Measurements from ENCODE around the gene COX15.
A peak's percentile ranks its signal among the peaks of the same experiment; 100 is the strongest.

The COX15 gene

DNA sequence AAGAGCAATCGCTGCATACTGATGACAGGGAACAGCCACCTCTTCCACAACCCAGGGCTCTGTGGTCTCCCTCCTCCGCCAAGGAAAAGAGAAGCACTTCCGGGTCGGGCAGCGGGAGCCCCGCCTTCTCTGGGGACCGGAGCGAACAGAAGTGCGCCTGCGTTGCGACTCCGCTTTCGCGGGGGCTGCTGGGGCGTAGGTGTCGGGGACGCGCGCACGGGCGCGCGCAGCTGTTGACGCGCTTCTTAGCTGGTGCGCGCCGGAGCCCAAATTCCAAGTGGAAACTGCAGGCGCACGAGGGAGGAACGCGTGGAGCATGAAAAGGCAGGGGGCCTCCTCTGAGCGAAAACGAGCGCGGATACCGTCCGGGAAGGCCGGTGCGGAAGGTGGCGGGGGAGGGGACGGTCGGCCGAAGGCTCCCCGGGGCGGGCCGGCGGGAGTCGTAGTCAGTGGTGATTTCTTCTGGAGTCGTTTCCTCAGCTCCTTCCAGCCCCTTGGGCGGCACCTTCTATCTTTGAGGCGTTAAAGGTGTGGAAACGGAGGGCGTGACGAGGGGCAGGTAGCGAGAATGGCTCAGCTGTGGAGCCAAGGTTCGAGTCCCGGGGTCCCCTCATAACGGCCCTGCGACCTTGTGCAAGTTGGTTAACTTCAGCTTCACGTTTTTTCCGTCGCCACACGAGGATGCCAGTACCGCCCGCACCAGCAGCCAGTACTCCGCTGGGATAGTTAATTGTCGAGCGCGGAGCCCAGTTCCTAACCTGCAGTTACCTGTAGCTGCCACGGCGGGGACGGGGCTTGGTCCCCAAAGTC lies at the start of gene COX15, which contains the start of gene CUTC:
TSS of gene COX15 (minus strand) at position 95 of the 810 bp plus-strand sequence. CDS start at position 17, 78 bp downstream.
TSS of gene CUTC (plus strand) at position 202 of the 810 bp plus-strand sequence. CDS start at position 317, 115 bp downstream.
- H3K4me1 ChIP-seq (ENCODE audit: control insufficient read depth, insufficient read depth, low read length), result peaks cover 7% of the 10 kb centered on the region
- H3K9ac ChIP-seq (ENCODE audit: low read length in 2 of 2), result peak within 1 kb of the TSS; percentile 94 to 97
- peak within 1 kb of the TSS; percentile 85 to 100 for H3K4me3 ChIP-seq (ENCODE audit: low read length in 2 of 2)
- H3K9me3 ChIP-seq (ENCODE audit: control insufficient read depth in 2 of 2, low read length in 2 of 2), result no peaks in the 10 kb centered on the region
- no peaks in the 10 kb centered on the region for H3K27me3 ChIP-seq (ENCODE audit: control insufficient read depth in 1 of 2, insufficient read depth in 2 of 2, low read length in 2 of 2)
- H3K36me3 ChIP-seq (ENCODE audit: control insufficient read depth in 2 of 2, insufficient read depth in 2 of 2, low read length in 2 of 2), result peaks cover 0 to 2% of the 10 kb centered on the region in 2 donors
- peak within 1 kb of the TSS; percentile 86 for H3K27ac ChIP-seq (ENCODE audit: low read length)

DNA sequence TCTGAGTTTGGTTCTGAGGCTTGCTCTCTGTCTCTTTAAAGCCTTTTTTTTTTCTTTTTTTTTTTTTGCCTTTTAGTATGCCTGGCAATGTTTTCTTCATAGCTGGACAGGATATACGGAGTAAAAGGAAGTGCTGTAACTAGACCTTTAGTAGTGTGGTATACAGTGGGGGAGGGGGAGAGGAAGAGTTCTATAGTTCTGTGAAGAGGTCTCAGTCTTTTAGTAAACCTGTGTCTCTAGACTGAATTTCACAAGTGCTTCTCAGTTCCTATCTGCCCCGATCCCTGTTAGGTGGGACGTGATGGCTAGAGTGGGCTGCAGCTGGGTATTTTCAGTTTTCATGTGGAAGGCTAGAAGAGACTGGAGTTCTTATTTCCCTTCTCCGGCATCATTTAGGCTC lies 47.4 kb upstream of the COX15 start:
- Histone ChIP-seq H3K9ac (ENCODE audit: low read length in 2 of 2) (no peak overlapping the region), H3K4me3 (ENCODE audit: low read length in 2 of 2) (no peak overlapping the region)

DNA sequence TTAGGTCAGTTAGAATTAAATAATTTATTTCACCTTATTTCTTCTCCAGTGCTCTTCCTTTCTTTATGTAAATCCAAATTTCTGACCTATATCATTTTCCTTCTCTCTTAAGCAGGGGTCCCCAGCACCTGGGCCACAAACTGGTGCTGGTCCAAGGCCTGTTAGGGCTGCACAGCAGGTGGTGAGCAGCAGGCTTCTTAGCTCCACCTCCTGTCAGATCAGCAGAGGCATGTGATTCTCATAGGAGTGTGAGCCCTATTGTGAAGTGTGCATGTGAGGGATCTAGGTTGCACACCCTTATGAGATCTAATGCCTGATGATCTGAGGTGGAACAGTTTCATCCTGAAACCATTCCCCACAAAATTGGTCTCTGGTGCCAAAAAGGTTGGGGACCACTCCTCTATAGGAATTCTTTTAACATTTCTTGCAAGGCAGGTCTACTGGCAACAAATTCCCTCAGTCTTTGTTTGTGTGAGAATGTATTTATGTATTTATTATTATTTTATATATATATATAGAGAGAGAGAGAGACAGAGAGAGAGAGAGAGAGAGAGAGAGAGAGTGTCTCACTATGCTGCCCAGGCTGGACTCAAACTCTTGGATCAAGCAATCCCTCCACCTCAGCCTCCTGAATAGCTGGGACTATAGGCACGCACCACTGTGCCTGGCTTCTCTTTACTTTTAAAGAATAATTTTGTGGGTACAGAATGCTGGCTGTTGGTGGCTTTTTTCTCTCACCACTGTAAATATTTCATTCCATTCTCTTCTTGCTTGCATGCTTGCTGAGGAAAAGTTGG lies 46.2 kb upstream of the COX15 start:
- Histone ChIP-seq H3K27ac (ENCODE audit: low read length) (no peak overlapping the region), H3K4me3 (ENCODE audit: low read length in 2 of 2) (no peak overlapping the region)

More for the DNA sequence above, 47.4 kb upstream of the COX15 start:
- no peaks in the 10 kb centered on the region for H3K36me3 ChIP-seq (ENCODE audit: control insufficient read depth in 2 of 2, insufficient read depth in 2 of 2, low read length in 2 of 2)
- no peaks in the 10 kb centered on the region for H3K9me3 ChIP-seq (ENCODE audit: control insufficient read depth in 2 of 2, low read length in 2 of 2)
- H3K27me3 ChIP-seq (ENCODE audit: control insufficient read depth in 1 of 2, insufficient read depth in 2 of 2, low read length in 2 of 2), result no peaks in the 10 kb centered on the region
- H3K27ac ChIP-seq (ENCODE audit: low read length), result no peak overlapping the region
- H3K4me1 ChIP-seq (ENCODE audit: control insufficient read depth, insufficient read depth, low read length), result peaks cover 2% of the 10 kb centered on the region

GRCh38 chr10:99775850-99776249 lies 43.9 kb upstream of the COX15 start:
- H3K27me3 ChIP-seq (ENCODE audit: control insufficient read depth in 1 of 2, insufficient read depth in 2 of 2, low read length in 2 of 2), result no peaks in the 10 kb centered on the region
- H3K4me3 ChIP-seq (ENCODE audit: low read length in 2 of 2), result no peak overlapping the region
- H3K9ac ChIP-seq (ENCODE audit: low read length in 2 of 2), result no peak overlapping the region
- H3K4me1 ChIP-seq (ENCODE audit: control insufficient read depth, insufficient read depth, low read length), result no peaks in the 10 kb centered on the region
- H3K36me3 ChIP-seq (ENCODE audit: control insufficient read depth in 2 of 2, insufficient read depth in 2 of 2, low read length in 2 of 2), result no peaks in the 10 kb centered on the region
- no peak overlapping the region for H3K27ac ChIP-seq (ENCODE audit: low read length)
- H3K9me3 ChIP-seq (ENCODE audit: control insufficient read depth in 2 of 2, low read length in 2 of 2), result no peaks in the 10 kb centered on the region

More for the DNA sequence above, 46.2 kb upstream of the COX15 start:
- Histone ChIP-seq H3K9me3 (ENCODE audit: control insufficient read depth in 2 of 2, low read length in 2 of 2) (no peaks in the 10 kb centered on the region), H3K36me3 (ENCODE audit: control insufficient read depth in 2 of 2, insufficient read depth in 2 of 2, low read length in 2 of 2) (no peaks in the 10 kb centered on the region), H3K27me3 (ENCODE audit: control insufficient read depth in 1 of 2, insufficient read depth in 2 of 2, low read length in 2 of 2) (no peaks in the 10 kb centered on the region), H3K4me1 (ENCODE audit: control insufficient read depth, insufficient read depth, low read length) (no peaks in the 10 kb centered on the region), H3K9ac (ENCODE audit: low read length in 2 of 2) (no peak overlapping the region)

GRCh38 chr10:99770408-99771045 lies 38.6 kb upstream of the COX15 start:
- Histone ChIP-seq H3K9me3 (ENCODE audit: control insufficient read depth in 2 of 2, low read length in 2 of 2) (no peaks in the 10 kb centered on the region), H3K36me3 (ENCODE audit: control insufficient read depth in 2 of 2, insufficient read depth in 2 of 2, low read length in 2 of 2) (no peaks in the 10 kb centered on the region), H3K27ac (ENCODE audit: low read length) (no peak overlapping the region), H3K4me3 (ENCODE audit: low read length in 2 of 2) (no peak overlapping the region), H3K27me3 (ENCODE audit: control insufficient read depth in 1 of 2, insufficient read depth in 2 of 2, low read length in 2 of 2) (no peaks in the 10 kb centered on the region), H3K4me1 (ENCODE audit: control insufficient read depth, insufficient read depth, low read length) (no peaks in the 10 kb centered on the region), H3K9ac (ENCODE audit: low read length in 2 of 2) (no peak overlapping the region)

- H3K4me3 ChIP-seq (ENCODE audit: low read length in 2 of 2), result no peak overlapping the region
- no peaks in the 10 kb centered on the region for H3K9me3 ChIP-seq (ENCODE audit: control insufficient read depth in 2 of 2, low read length in 2 of 2)
- H3K27me3 ChIP-seq (ENCODE audit: control insufficient read depth in 1 of 2, insufficient read depth in 2 of 2, low read length in 2 of 2), result no peaks in the 10 kb centered on the region
- no peaks in the 10 kb centered on the region for H3K4me1 ChIP-seq (ENCODE audit: control insufficient read depth, insufficient read depth, low read length)
- H3K9ac ChIP-seq (ENCODE audit: low read length in 2 of 2), result no peak overlapping the region
- H3K36me3 ChIP-seq (ENCODE audit: control insufficient read depth in 2 of 2, insufficient read depth in 2 of 2, low read length in 2 of 2), result no peaks in the 10 kb centered on the region
- H3K27ac ChIP-seq (ENCODE audit: low read length), result no peak overlapping the region
Observed at GRCh38 chr10:99769706-99770105, 37.8 kb upstream of the COX15 start.

- H3K9ac ChIP-seq (ENCODE audit: low read length in 2 of 2), result no peak overlapping the region
- no peaks in the 10 kb centered on the region for H3K4me1 ChIP-seq (ENCODE audit: control insufficient read depth, insufficient read depth, low read length)
- H3K4me3 ChIP-seq (ENCODE audit: low read length in 2 of 2), result no peak overlapping the region
- H3K9me3 ChIP-seq (ENCODE audit: control insufficient read depth in 2 of 2, low read length in 2 of 2), result no peaks in the 10 kb centered on the region
- H3K27ac ChIP-seq (ENCODE audit: low read length), result no peak overlapping the region
- H3K27me3 ChIP-seq (ENCODE audit: control insufficient read depth in 1 of 2, insufficient read depth in 2 of 2, low read length in 2 of 2), result no peaks in the 10 kb centered on the region
- no peaks in the 10 kb centered on the region for H3K36me3 ChIP-seq (ENCODE audit: control insufficient read depth in 2 of 2, insufficient read depth in 2 of 2, low read length in 2 of 2)
Observed at GRCh38 chr10:99768556-99768955, 36.6 kb upstream of the COX15 start.

- H3K4me1 ChIP-seq (ENCODE audit: control insufficient read depth, insufficient read depth, low read length), result no peaks in the 10 kb centered on the region
- no peak overlapping the region for H3K27ac ChIP-seq (ENCODE audit: low read length)
- no peak overlapping the region for H3K9ac ChIP-seq (ENCODE audit: low read length in 2 of 2)
- H3K4me3 ChIP-seq (ENCODE audit: low read length in 2 of 2), result no peak overlapping the region
- no peaks in the 10 kb centered on the region for H3K27me3 ChIP-seq (ENCODE audit: control insufficient read depth in 1 of 2, insufficient read depth in 2 of 2, low read length in 2 of 2)
- no peaks in the 10 kb centered on the region for H3K36me3 ChIP-seq (ENCODE audit: control insufficient read depth in 2 of 2, insufficient read depth in 2 of 2, low read length in 2 of 2)
- H3K9me3 ChIP-seq (ENCODE audit: control insufficient read depth in 2 of 2, low read length in 2 of 2), result no peaks in the 10 kb centered on the region
Observed at GRCh38 chr10:99767901-99768300, 36.0 kb upstream of the COX15 start.

GRCh38 chr10:99766302-99766681 lies 34.4 kb upstream of the COX15 start:
- Histone ChIP-seq H3K4me3 (ENCODE audit: low read length in 2 of 2) (no peak overlapping the region), H3K9ac (ENCODE audit: low read length in 2 of 2) (no peak overlapping the region), H3K36me3 (ENCODE audit: control insufficient read depth in 2 of 2, insufficient read depth in 2 of 2, low read length in 2 of 2) (no peaks in the 10 kb centered on the region), H3K4me1 (ENCODE audit: control insufficient read depth, insufficient read depth, low read length) (no peaks in the 10 kb centered on the region), H3K27ac (ENCODE audit: low read length) (no peak overlapping the region), H3K9me3 (ENCODE audit: control insufficient read depth in 2 of 2, low read length in 2 of 2) (no peaks in the 10 kb centered on the region), H3K27me3 (ENCODE audit: control insufficient read depth in 1 of 2, insufficient read depth in 2 of 2, low read length in 2 of 2) (no peaks in the 10 kb centered on the region)

DNA sequence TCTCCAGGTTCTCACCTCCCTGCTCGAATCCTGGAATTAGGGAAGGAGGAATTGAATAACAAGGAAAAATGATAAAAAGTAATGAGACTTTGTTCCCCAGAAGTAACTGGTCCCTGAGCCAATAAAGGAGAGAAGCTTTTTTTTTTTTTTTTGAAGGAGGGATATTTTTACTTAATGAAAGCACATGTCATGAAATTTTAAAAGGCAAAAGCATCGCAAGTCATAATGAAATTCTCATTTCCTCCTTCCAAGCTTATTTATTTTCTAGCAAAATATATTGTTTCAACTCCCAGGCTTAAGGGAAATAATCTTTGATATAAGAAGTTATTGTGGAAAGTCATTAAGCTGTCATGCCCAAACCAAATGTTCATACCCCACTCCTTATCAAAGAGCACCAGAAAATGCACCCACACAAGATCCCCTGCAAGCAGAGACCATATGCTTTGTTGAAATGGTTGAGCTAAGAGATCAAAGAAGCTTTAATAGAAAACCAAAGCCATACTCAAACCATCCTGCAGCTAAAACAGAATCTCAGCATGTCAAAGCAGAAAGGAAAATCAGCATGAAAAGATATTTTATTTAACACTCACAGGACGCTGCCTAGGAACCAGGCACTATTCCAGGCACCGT lies 33.9 kb upstream of the COX15 start:
- H3K36me3 ChIP-seq (ENCODE audit: control insufficient read depth in 2 of 2, insufficient read depth in 2 of 2, low read length in 2 of 2), result no peaks in the 10 kb centered on the region
- no peaks in the 10 kb centered on the region for H3K4me1 ChIP-seq (ENCODE audit: control insufficient read depth, insufficient read depth, low read length)
- no peaks in the 10 kb centered on the region for H3K9me3 ChIP-seq (ENCODE audit: control insufficient read depth in 2 of 2, low read length in 2 of 2)
- no peaks in the 10 kb centered on the region for H3K27me3 ChIP-seq (ENCODE audit: control insufficient read depth in 1 of 2, insufficient read depth in 2 of 2, low read length in 2 of 2)
- no peak overlapping the region for H3K9ac ChIP-seq (ENCODE audit: low read length in 2 of 2)
- H3K27ac ChIP-seq (ENCODE audit: low read length), result no peak overlapping the region
- no peak overlapping the region for H3K4me3 ChIP-seq (ENCODE audit: low read length in 2 of 2)
